ENCODE data around the gene MYBPC2.

Gene MYBPC2

DNA sequence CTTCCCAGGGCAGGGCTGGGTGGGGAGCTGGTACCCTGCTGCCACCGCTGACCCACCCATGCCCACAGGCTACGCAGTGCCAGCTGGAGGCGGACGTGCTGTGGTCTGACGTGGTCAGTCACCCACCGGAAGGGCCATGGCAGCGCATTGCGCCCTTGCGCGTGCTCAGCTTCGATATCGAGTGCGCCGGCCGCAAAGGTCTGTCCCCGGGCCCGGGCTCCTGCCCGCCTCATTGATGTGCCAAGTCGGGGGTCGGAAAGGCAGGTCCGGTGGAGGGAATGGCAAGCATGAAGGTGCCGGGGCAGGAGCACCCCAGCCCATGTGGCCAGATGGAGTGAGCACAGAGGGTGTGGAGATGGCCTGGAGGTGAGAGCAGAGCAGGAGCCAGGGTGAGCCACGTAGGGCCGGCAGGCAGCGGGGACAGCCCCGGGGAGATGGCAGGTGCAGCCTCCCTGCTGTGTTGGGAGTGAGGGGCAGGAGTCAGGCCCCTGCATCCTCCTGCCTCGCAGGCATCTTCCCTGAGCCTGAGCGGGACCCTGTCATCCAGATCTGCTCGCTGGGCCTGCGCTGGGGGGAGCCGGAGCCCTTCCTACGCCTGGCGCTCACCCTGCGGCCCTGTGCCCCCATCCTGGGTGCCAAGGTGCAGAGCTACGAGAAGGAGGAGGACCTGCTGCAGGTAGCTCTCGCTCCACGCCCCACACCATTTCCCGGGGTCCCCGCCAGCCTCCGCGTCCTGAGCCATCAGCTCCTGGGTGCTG, 30.0 kb upstream of the MYBPC2 start:
- H3K9me2 ChIP-seq (replicated peaks; ENCODE audit: insufficient read depth, low read length) = no peaks in the 10 kb centered on the region
- H3F3A ChIP-seq (ENCODE audit: insufficient read depth) = no peaks in the 10 kb centered on the region
- no peaks in the 10 kb centered on the region for H3K9me3 ChIP-seq (ENCODE audit: insufficient read depth, low read length)
- H4K20me1 ChIP-seq (ENCODE audit: low read depth, low read length) = no peaks in the 10 kb centered on the region
- H3K27ac ChIP-seq (ENCODE audit: low read depth, low read length) = no peak overlapping the region
- no peaks in the 10 kb centered on the region for H3K36me3 ChIP-seq (ENCODE audit: low read length)
- H2AFZ ChIP-seq (ENCODE audit: low read depth, low read length, severe bottlenecking) = no peak overlapping the region
- no peak overlapping the region for H3K4me2 ChIP-seq (ENCODE audit: low read depth, low read length, poor library complexity, severe bottlenecking)
- no peak overlapping the region for H3K9ac ChIP-seq (ENCODE audit: low read length)
- TF ChIP-seq, protein P1, sequence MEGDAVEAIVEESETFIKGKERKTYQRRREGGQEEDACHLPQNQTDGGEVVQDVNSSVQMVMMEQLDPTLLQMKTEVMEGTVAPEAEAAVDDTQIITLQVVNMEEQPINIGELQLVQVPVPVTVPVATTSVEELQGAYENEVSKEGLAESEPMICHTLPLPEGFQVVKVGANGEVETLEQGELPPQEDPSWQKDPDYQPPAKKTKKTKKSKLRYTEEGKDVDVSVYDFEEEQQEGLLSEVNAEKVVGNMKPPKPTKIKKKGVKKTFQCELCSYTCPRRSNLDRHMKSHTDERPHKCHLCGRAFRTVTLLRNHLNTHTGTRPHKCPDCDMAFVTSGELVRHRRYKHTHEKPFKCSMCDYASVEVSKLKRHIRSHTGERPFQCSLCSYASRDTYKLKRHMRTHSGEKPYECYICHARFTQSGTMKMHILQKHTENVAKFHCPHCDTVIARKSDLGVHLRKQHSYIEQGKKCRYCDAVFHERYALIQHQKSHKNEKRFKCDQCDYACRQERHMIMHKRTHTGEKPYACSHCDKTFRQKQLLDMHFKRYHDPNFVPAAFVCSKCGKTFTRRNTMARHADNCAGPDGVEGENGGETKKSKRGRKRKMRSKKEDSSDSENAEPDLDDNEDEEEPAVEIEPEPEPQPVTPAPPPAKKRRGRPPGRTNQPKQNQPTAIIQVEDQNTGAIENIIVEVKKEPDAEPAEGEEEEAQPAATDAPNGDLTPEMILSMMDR (IDR thresholded peaks at IDR 0.05; ENCODE audit: insufficient read depth, low read length, poor library complexity, severe bottlenecking) = no peak
- TF ChIP-seq EZH2phosphoT487 (conservative IDR thresholded peaks at IDR 0.05; ENCODE audit: low read length) = no peak
- H3K79me2 ChIP-seq (ENCODE audit: insufficient read depth, low read length) = peaks cover 10% of the 10 kb centered on the region
- H3K27me3 ChIP-seq (ENCODE audit: low read length) = no peaks in the 10 kb centered on the region
- H3K4me3 ChIP-seq (ENCODE audit: insufficient read depth, low read length, poor library complexity, severe bottlenecking) = no peak overlapping the region

DNA sequence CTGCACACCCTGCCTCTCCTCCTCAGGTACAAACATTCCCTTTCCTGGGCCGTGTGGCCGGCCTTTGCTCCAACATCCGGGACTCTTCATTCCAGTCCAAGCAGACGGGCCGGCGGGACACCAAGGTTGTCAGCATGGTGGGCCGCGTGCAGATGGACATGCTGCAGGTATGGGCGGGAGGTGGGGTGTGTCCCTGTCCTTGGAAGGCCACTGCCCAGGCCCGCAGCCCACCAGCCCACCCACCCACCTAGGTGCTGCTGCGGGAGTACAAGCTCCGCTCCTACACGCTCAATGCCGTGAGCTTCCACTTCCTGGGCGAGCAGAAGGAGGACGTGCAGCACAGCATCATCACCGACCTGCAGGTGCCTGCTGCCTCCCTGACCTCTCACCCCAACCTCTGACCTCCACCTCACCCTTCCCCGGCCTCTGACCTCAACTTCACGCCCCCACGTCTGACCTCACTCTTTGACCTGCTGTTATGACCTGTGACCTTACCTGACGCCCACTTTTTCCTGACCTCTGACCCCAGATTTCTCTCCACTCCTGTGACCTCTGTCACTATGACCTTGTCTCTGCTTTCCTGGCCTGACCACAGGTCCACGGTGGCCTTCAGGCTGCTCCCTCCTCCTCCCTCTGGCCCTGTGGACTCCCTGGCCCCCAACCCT, 26.4 kb upstream of the MYBPC2 start:
- H4K20me1 ChIP-seq (ENCODE audit: low read depth, low read length) = no peaks in the 10 kb centered on the region
- H2AFZ ChIP-seq (ENCODE audit: low read depth, low read length, severe bottlenecking) = no peak overlapping the region
- no peak overlapping the region for H3K4me2 ChIP-seq (ENCODE audit: low read depth, low read length, poor library complexity, severe bottlenecking)
- no peaks in the 10 kb centered on the region for H3K27me3 ChIP-seq (ENCODE audit: low read length)
- no peaks in the 10 kb centered on the region for H3F3A ChIP-seq (ENCODE audit: insufficient read depth)
- H3K4me3 ChIP-seq (ENCODE audit: insufficient read depth, low read length, poor library complexity, severe bottlenecking) = no peak overlapping the region
- H3K79me2 ChIP-seq (ENCODE audit: insufficient read depth, low read length) = no peaks in the 10 kb centered on the region
- H3K9me3 ChIP-seq (ENCODE audit: insufficient read depth, low read length) = no peaks in the 10 kb centered on the region
- no peak overlapping the region for H3K27ac ChIP-seq (ENCODE audit: low read depth, low read length)
- no peak overlapping the region for H3K9ac ChIP-seq (ENCODE audit: low read length)
- no peaks in the 10 kb centered on the region for H3K36me3 ChIP-seq (ENCODE audit: low read length)
- TF ChIP-seq EZH2phosphoT487 (conservative IDR thresholded peaks at IDR 0.05; ENCODE audit: low read length) = no peak
- no peaks in the 10 kb centered on the region for H3K9me2 ChIP-seq (replicated peaks; ENCODE audit: insufficient read depth, low read length)

DNA sequence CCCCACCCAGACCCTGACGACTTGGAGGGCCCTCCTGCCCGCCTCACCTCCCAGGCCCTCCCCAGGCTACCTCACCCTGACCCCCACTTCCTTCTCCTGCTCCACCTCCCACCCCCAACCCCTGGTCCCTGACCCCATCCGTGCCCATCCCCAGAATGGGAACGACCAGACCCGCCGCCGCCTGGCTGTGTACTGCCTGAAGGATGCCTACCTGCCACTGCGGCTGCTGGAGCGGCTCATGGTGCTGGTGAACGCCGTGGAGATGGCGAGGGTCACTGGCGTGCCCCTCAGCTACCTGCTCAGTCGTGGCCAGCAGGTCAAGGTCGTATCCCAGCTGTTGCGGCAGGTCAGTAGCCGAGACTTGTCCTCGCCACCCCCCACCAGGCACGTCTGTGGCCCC, 25.9 kb upstream of the MYBPC2 start:
- Histone ChIP-seq H3K4me2 (ENCODE audit: low read depth, low read length, poor library complexity, severe bottlenecking) (no peak overlapping the region), H3K79me2 (ENCODE audit: insufficient read depth, low read length) (no peaks in the 10 kb centered on the region), H4K20me1 (ENCODE audit: low read depth, low read length) (no peaks in the 10 kb centered on the region), H3K9me2 (replicated peaks; ENCODE audit: insufficient read depth, low read length) (no peaks in the 10 kb centered on the region), H3K27me3 (ENCODE audit: low read length) (no peaks in the 10 kb centered on the region), H3K9ac (ENCODE audit: low read length) (no peak overlapping the region), H3F3A (ENCODE audit: insufficient read depth) (no peaks in the 10 kb centered on the region), H3K9me3 (ENCODE audit: insufficient read depth, low read length) (no peaks in the 10 kb centered on the region), H2AFZ (ENCODE audit: low read depth, low read length, severe bottlenecking) (no peak overlapping the region), H3K27ac (ENCODE audit: low read depth, low read length) (no peak overlapping the region), H3K4me3 (ENCODE audit: insufficient read depth, low read length, poor library complexity, severe bottlenecking) (no peak overlapping the region), H3K36me3 (ENCODE audit: low read length) (no peaks in the 10 kb centered on the region)
- no peak for TF ChIP-seq EZH2phosphoT487 (conservative IDR thresholded peaks at IDR 0.05; ENCODE audit: low read length)
- TF ChIP-seq, protein P1 (IDR thresholded peaks at IDR 0.05; ENCODE audit: insufficient read depth, low read length, poor library complexity, severe bottlenecking) = no peak

DNA sequence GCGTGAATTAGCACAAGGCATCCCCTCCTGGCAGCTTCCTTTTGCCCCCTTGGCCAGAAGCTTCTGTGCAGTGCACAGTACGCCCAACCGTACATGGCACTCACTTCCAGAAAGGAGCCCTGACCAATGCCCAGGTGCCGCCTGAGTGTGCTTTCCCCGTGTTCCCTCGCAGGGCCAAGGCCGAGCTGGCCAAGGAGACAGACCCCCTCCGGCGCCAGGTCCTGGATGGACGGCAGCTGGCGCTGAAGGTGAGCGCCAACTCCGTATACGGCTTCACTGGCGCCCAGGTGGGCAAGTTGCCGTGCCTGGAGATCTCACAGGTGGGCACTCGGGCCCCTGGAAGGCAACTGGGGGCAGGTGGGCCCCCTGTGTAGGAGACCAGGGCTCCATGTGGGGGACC, 23.3 kb upstream of the MYBPC2 start:
- no peaks in the 10 kb centered on the region for H3K36me3 ChIP-seq (ENCODE audit: low read length)

More for the DNA sequence above, 23.3 kb upstream of the MYBPC2 start:
- H2AFZ ChIP-seq (ENCODE audit: low read depth, low read length, severe bottlenecking) = no peak overlapping the region
- H3F3A ChIP-seq (ENCODE audit: insufficient read depth) = peaks cover 9% of the 10 kb centered on the region
- H3K9ac ChIP-seq (ENCODE audit: low read length) = no peak overlapping the region
- H3K27me3 ChIP-seq (ENCODE audit: low read length) = no peaks in the 10 kb centered on the region
- H3K4me2 ChIP-seq (ENCODE audit: low read depth, low read length, poor library complexity, severe bottlenecking) = no peak overlapping the region
- no peaks in the 10 kb centered on the region for H3K9me3 ChIP-seq (ENCODE audit: insufficient read depth, low read length)
- H3K4me3 ChIP-seq (ENCODE audit: insufficient read depth, low read length, poor library complexity, severe bottlenecking) = no peak overlapping the region
- H3K9me2 ChIP-seq (replicated peaks; ENCODE audit: insufficient read depth, low read length) = no peaks in the 10 kb centered on the region
- TF ChIP-seq, protein P1 (IDR thresholded peaks at IDR 0.05; ENCODE audit: insufficient read depth, low read length, poor library complexity, severe bottlenecking) = no peak
- TF ChIP-seq EZH2phosphoT487 (conservative IDR thresholded peaks at IDR 0.05; ENCODE audit: low read length) = no peak
- H3K27ac ChIP-seq (ENCODE audit: low read depth, low read length) = no peak overlapping the region
- H4K20me1 ChIP-seq (ENCODE audit: low read depth, low read length) = no peaks in the 10 kb centered on the region
- no peaks in the 10 kb centered on the region for H3K79me2 ChIP-seq (ENCODE audit: insufficient read depth, low read length)
